NB4 (cell line): ENCODE data around the gene HYCC2.
A peak's percentile ranks its signal among the peaks of the same experiment; 100 is the strongest.

Experiments used
- DNase-seq: peaks from one replicate; pipeline ENCODE4 v3.0.0; 2010; ENCODE audit warnings: low read depth
- H3K4me3 ChIP-seq: one replicate; pipeline ENCODE4 v1.5.1; 2011; ENCODE audit warnings: mild to moderate bottlenecking, low read depth, low read length, moderate library complexity
- MAX ChIP-seq: IDR thresholded peaks from 2 replicates; pipeline ENCODE4 v1.6.1; 2011; ENCODE audit warnings: low read depth, low read length
- MYC ChIP-seq: IDR thresholded peaks from 2 replicates; pipeline ENCODE4 v1.6.1; 2011; ENCODE audit warnings: low read depth, low read length
- POLR2A ChIP-seq: IDR thresholded peaks from 2 replicates; pipeline ENCODE4 v1.6.1; 2011; ENCODE audit warnings: mild to moderate bottlenecking; ENCODE audit not compliant: insufficient read length; ENCODE audit errors: extremely low read depth
- TF ChIP-seq, protein P1 (sequence below): IDR thresholded peaks from one replicate; pipeline ENCODE4 v1.5.1; 2012; ENCODE audit warnings: low read depth, low read length

HYCC2 gene

GRCh38 chr2:201116115-201116958 is 44.9 kb upstream of the HYCC2 start, which contains the start of gene CFLAR:
CFLAR (plus strand) TSS chr2:201116164; CDS start chr2:201129866, 13,702 bp downstream.
- DNase-seq: peak; percentile 96
- H3K4me3 ChIP-seq: peak within 1 kb of the TSS; percentile 98
- peak; percentile 31; the same call in 1 of the 2 replicates for TF ChIP-seq MYC
- TF ChIP-seq, protein P1, sequence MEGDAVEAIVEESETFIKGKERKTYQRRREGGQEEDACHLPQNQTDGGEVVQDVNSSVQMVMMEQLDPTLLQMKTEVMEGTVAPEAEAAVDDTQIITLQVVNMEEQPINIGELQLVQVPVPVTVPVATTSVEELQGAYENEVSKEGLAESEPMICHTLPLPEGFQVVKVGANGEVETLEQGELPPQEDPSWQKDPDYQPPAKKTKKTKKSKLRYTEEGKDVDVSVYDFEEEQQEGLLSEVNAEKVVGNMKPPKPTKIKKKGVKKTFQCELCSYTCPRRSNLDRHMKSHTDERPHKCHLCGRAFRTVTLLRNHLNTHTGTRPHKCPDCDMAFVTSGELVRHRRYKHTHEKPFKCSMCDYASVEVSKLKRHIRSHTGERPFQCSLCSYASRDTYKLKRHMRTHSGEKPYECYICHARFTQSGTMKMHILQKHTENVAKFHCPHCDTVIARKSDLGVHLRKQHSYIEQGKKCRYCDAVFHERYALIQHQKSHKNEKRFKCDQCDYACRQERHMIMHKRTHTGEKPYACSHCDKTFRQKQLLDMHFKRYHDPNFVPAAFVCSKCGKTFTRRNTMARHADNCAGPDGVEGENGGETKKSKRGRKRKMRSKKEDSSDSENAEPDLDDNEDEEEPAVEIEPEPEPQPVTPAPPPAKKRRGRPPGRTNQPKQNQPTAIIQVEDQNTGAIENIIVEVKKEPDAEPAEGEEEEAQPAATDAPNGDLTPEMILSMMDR: no peak
- TF ChIP-seq MAX: peak; percentile 49; the same call in 1 of the 2 replicates
- TF ChIP-seq POLR2A: peak; percentile 64

DNA sequence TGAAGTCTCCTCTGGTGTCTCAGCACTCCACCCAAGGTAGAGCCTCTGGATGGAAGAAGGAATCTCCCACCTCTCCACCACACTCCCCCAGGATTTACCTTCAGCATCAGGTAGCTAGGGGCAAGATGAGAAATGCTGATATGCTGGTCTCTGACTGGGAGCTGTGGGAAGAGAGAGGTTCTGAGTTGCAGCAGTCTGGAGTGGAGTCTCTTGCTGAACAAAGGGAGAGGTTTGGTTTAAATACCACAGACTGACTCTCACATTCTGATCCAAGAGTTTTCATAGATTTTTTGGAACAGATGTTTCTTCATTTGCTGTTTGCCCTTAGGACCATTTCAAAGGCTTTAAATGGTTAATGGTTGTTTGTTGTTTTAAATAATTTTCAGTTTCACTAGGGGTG is 43.4 kb upstream of the HYCC2 start:
- peak overlapping the region; percentile 98 for H3K4me3 ChIP-seq
- no peak for TF ChIP-seq MAX
- TF ChIP-seq POLR2A: no peak
- TF ChIP-seq, protein P1: no peak
- no peak for TF ChIP-seq MYC
- DNase-seq: no peak

- DNase-seq: no peak
- H3K4me3 ChIP-seq: peak overlapping the region; percentile 98
- TF ChIP-seq, protein P1: no peak
- TF ChIP-seq MYC: no peak
- no peak for TF ChIP-seq MAX
- TF ChIP-seq POLR2A: no peak
Observed at GRCh38 chr2:201114350-201114749, 42.9 kb upstream of the HYCC2 start.

DNA sequence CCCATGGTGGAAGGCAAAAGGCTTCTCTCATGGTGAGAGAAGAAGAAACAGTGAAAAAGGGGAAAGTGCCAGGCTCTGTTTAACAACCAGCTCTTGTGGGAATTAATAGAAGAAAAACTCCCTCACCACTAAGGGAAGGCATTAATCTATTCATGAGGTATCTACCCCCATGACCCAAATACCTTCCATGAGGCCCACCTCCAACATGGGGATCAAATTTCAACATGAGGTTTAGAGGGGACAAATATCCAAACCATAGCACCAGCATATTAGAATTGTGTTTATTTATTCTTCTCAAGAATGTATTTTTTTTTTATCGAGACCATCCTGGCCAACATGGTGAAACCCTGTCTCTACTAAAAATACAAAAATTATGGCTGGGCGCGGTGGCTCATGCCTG is 39.6 kb upstream of the HYCC2 start:
- TF ChIP-seq MYC (no peak), MAX (no peak), POLR2A (no peak)
- TF ChIP-seq, protein P1: no peak
- DNase-seq: no peak
- no peak overlapping the region for H3K4me3 ChIP-seq

GRCh38 chr2:201110615-201111014 is 39.1 kb upstream of the HYCC2 start:
- DNase-seq: no peak
- TF ChIP-seq MAX (no peak), MYC (no peak), POLR2A (no peak)
- TF ChIP-seq, protein P1: no peak
- no peak overlapping the region for H3K4me3 ChIP-seq
